Neural cell (in vitro differentiated cells): ENCODE measurements around the gene TMEM187. TPM values are rescaled to one million over a fixed set of nuclear protein-coding genes. Genes with fewer than 3 reads are reported as not detected.

ENCODE experiments used
- H2AFZ ChIP-seq: fragments of 200-600, 300-800 bp; sonication (generic), shearing (Covaris generic); 2 replicates; pipeline ENCODE4 v1.6.0; 2014; ENCODE audit warnings: low read depth, mild to moderate bottlenecking, antibody characterized with exemption, low read length, moderate library complexity
- H3F3A ChIP-seq: fragments of 200-600 bp; shearing (Covaris generic); 2 replicates; pipeline ENCODE4 v1.6.1; 2016; ENCODE audit warnings: mild to moderate bottlenecking, moderate library complexity, mixed read lengths, antibody characterized with exemption, low read length; ENCODE audit not compliant: insufficient read depth, poor library complexity, severe bottlenecking
- H3K27ac ChIP-seq: fragments of 200-600, 300-800 bp; sonication (generic), shearing (Covaris generic); 2 replicates; pipeline ENCODE4 v1.5.1; 2014; ENCODE audit warnings: mild to moderate bottlenecking, low read length, moderate library complexity
- H3K27me3 ChIP-seq: fragments of 300-800, 200-600 bp; sonication (generic), shearing (Covaris generic); 2 replicates; pipeline ENCODE4 v1.6.0; 2014; ENCODE audit warnings: mild to moderate bottlenecking, low read depth, low read length, moderate library complexity; ENCODE audit not compliant: insufficient read depth
- H3K36me3 ChIP-seq: fragments of 300-800, 200-600 bp; sonication (generic), shearing (Covaris generic); 2 replicates; pipeline ENCODE4 v1.5.1; 2014; ENCODE audit warnings: mild to moderate bottlenecking, antibody characterized with exemption, low read length, moderate library complexity; ENCODE audit not compliant: insufficient read depth
- H3K4me2 ChIP-seq: fragments of 300-800, 200-600 bp; sonication (generic), shearing (Covaris generic); 2 replicates; pipeline ENCODE4 v1.6.0; 2014; ENCODE audit warnings: mild to moderate bottlenecking, low read length
- H3K4me3 ChIP-seq: fragments of 300-800, 200-600 bp; sonication (generic), shearing (Covaris generic); 2 replicates; pipeline ENCODE4 v1.5.1; 2014; ENCODE audit warnings: mild to moderate bottlenecking, low read length, moderate library complexity
- H3K79me2 ChIP-seq: fragments of 200-600 bp; shearing (Covaris generic); replicated peaks from 2 replicates; pipeline ENCODE4 v1.6.0; 2014; ENCODE audit warnings: mild to moderate bottlenecking, low read length, moderate library complexity; ENCODE audit not compliant: insufficient read depth
- H3K9ac ChIP-seq: fragments of 300-800, 200-600 bp; sonication (generic), shearing (Covaris generic); 2 replicates; pipeline ENCODE4 v1.6.1; 2016; ENCODE audit warnings: mild to moderate bottlenecking, low read length, mixed read lengths
- H3K9me2 ChIP-seq: fragments of 200-600 bp; shearing (Covaris generic); 2 replicates; pipeline ENCODE4 v1.6.1; 2016; ENCODE audit warnings: mild to moderate bottlenecking, low read length, mixed read lengths; ENCODE audit not compliant: insufficient read depth
- H3K9me3 ChIP-seq: fragments of 200-600, 300-800 bp; sonication (generic), shearing (Covaris generic); 2 replicates; pipeline ENCODE4 v1.6.1; 2016; ENCODE audit warnings: mild to moderate bottlenecking, mixed run types, low read length, moderate library complexity, mixed read lengths
- H4K20me1 ChIP-seq: fragments of 200-600 bp; shearing (Covaris generic); 2 replicates; pipeline ENCODE4 v1.6.1; 2016; ENCODE audit warnings: mild to moderate bottlenecking, mixed run types; ENCODE audit not compliant: insufficient read depth
- CTCF ChIP-seq: fragments of 450-650 bp; IDR thresholded peaks from 2 replicates; pipeline ENCODE4 v1.5.1; 2014; ENCODE audit warnings: antibody characterized with exemption, mild to moderate bottlenecking, moderate library complexity; ENCODE audit not compliant: poor library complexity, severe bottlenecking
- EP300 ChIP-seq: fragments of 450-650 bp; conservative IDR thresholded peaks from 2 replicates; pipeline ENCODE4 v1.6.1; 2014; ENCODE audit warnings: antibody characterized with exemption, mild to moderate bottlenecking, moderate library complexity; ENCODE audit not compliant: poor library complexity, severe bottlenecking
- EZH2 ChIP-seq: fragments of 200-600, 300-800 bp; shearing (Covaris generic), sonication (generic); IDR thresholded peaks from 2 replicates; pipeline ENCODE4 v1.6.1; 2014; ENCODE audit warnings: antibody characterized with exemption, low read length, borderline replicate concordance, mild to moderate bottlenecking; ENCODE audit not compliant: insufficient read depth, poor library complexity, severe bottlenecking
- MXI1 ChIP-seq: fragments of 450-650 bp; conservative IDR thresholded peaks from 2 replicates; pipeline ENCODE4 v1.6.1; 2014; ENCODE audit warnings: antibody characterized with exemption, mild to moderate bottlenecking; ENCODE audit not compliant: poor library complexity, severe bottlenecking
- POLR2AphosphoS5 ChIP-seq: IDR thresholded peaks from 2 replicates; pipeline ENCODE4 v1.6.1; 2012
- RAD21 ChIP-seq: fragments of 450-650 bp; conservative IDR thresholded peaks from 2 replicates; pipeline ENCODE4 v1.6.1; 2014; ENCODE audit warnings: antibody characterized with exemption, mild to moderate bottlenecking, moderate library complexity
- REST ChIP-seq: IDR thresholded peaks from 2 replicates; pipeline ENCODE4 v1.6.1; 2012; ENCODE audit warnings: borderline replicate concordance
- SMC3 ChIP-seq: fragments of 450-650 bp; conservative IDR thresholded peaks from 2 replicates; pipeline ENCODE4 v1.6.1; 2014; ENCODE audit warnings: antibody characterized with exemption, mild to moderate bottlenecking, moderate library complexity; ENCODE audit not compliant: poor library complexity
- TAF1 ChIP-seq: IDR thresholded peaks from 2 replicates; pipeline ENCODE4 v1.6.1; 2012; ENCODE audit warnings: low read depth
- polyA plus RNA-seq: library from polyadenylated mRNA; depleted of rRNA; stranded (reverse); fragments of >200 nt; gene quantifications from 2 replicates; pipeline ENCODE4 v1.2.3, GENCODE V29; 2014

Gene TMEM187
- polyA plus RNA-seq, 1 donor from 2014 or later: 5.2 TPM

- Histone ChIP-seq H3K27me3 (no peaks in the 10 kb centered on the region), H3K4me3 (no peak overlapping the region), H3K27ac (no peak overlapping the region), H3K36me3 (no peaks in the 10 kb centered on the region), H2AFZ (no peak overlapping the region), H3F3A (no peaks in the 10 kb centered on the region), H3K9me2 (no peaks in the 10 kb centered on the region), H3K9ac (no peak overlapping the region), H4K20me1 (no peaks in the 10 kb centered on the region), H3K4me2 (no peak overlapping the region), H3K9me3 (no peaks in the 10 kb centered on the region), H3K79me2 (no peaks in the 10 kb centered on the region)
- TF ChIP-seq EP300 (no peak), REST (no peak), EZH2 (no peak), SMC3 (peak; percentile 66), CTCF (peak; percentile 72), RAD21 (peak; percentile 58), POLR2AphosphoS5 (no peak)
Measured at GRCh38 chrX:154013614-154014360, 41.2 kb downstream of the TMEM187 start.

GRCh38 chrX:154014429-154015380, 42.2 kb downstream of the TMEM187 start:
- Histone ChIP-seq H3K79me2 (no peaks in the 10 kb centered on the region), H3K9me3 (no peaks in the 10 kb centered on the region), H3K4me2 (no peak overlapping the region), H4K20me1 (no peaks in the 10 kb centered on the region), H3F3A (no peaks in the 10 kb centered on the region), H3K27me3 (no peaks in the 10 kb centered on the region), H3K4me3 (no peak overlapping the region), H3K36me3 (no peaks in the 10 kb centered on the region), H3K27ac (no peak overlapping the region), H3K9ac (no peak overlapping the region), H2AFZ (no peak overlapping the region), H3K9me2 (no peaks in the 10 kb centered on the region)
- TF ChIP-seq CTCF (no peak), POLR2AphosphoS5 (no peak), TAF1 (no peak), MXI1 (no peak), SMC3 (no peak), RAD21 (no peak), EP300 (no peak), EZH2 (no peak), REST (no peak)
